Measurements from ENCODE around the gene LRPPRC. TPM values are rescaled to one million over a fixed set of nuclear protein-coding genes. Genes with fewer than 3 reads are reported as not detected.
A peak's percentile ranks its signal among the peaks of the same experiment; 100 is the strongest.
"Not testable (repeated sequence)": the region's sequence is repeated elsewhere in the genome, so short reads cannot be mapped to it uniquely, and the experiment has no call there.

Gene LRPPRC
- 76.8 and 80.3 TPM in 2 replicates for total RNA-seq
- polyA plus RNA-seq (2012), result 21.4 TPM

GRCh38 chr2:43995733-43996533 is at the start of gene LRPPRC:
Gene LRPPRC (minus strand): TSS chr2:43995989. CDS start chr2:43995947, 42 bp downstream.
- peak; percentile 98 for DNase-seq (ENCODE audit: low read depth)

GRCh38 chr2:44045061-44045460 is 49.3 kb upstream of the LRPPRC start:
- no peak for DNase-seq (ENCODE audit: low read depth)

GRCh38 chr2:44044281-44044720 is 48.5 kb upstream of the LRPPRC start:
- peak; percentile 88 for DNase-seq (ENCODE audit: low read depth)

GRCh38 chr2:44040365-44040764 is 44.6 kb upstream of the LRPPRC start:
- no peak for DNase-seq (ENCODE audit: low read depth)

GRCh38 chr2:44038277-44038676 is 42.5 kb upstream of the LRPPRC start:
- DNase-seq (ENCODE audit: low read depth), result no peak

- no peak for DNase-seq (ENCODE audit: low read depth)
These were observed 41.4 kb upstream of the LRPPRC start for GRCh38 chr2:44037221-44037620.

GRCh38 chr2:44033947-44034346 is 38.2 kb upstream of the LRPPRC start:
- no peak for DNase-seq (ENCODE audit: low read depth)

- DNase-seq (ENCODE audit: low read depth), result not testable (repeated sequence)
These were observed 31.3 kb upstream of the LRPPRC start for GRCh38 chr2:44027076-44027475.

GRCh38 chr2:44016282-44016681 is 20.5 kb upstream of the LRPPRC start:
- DNase-seq (ENCODE audit: low read depth), result peak; percentile 63

- DNase-seq (ENCODE audit: low read depth), result no peak
These were observed 19.4 kb upstream of the LRPPRC start for GRCh38 chr2:44015239-44015638.

- not testable (repeated sequence) for DNase-seq (ENCODE audit: low read depth)
These were observed 17.4 kb upstream of the LRPPRC start for GRCh38 chr2:44013205-44013604.

- DNase-seq (ENCODE audit: low read depth), result no peak
These were observed 14.5 kb upstream of the LRPPRC start for GRCh38 chr2:44010266-44010665.

- no peak for DNase-seq (ENCODE audit: low read depth)
These were observed 13.4 kb upstream of the LRPPRC start for GRCh38 chr2:44009136-44009735.

GRCh38 chr2:44005846-44006245 is 10.1 kb upstream of the LRPPRC start:
- no peak for DNase-seq (ENCODE audit: low read depth)

- DNase-seq (ENCODE audit: low read depth), result peak; percentile 59
These were observed 9.2 kb upstream of the LRPPRC start for GRCh38 chr2:44004735-44005602.

- DNase-seq (ENCODE audit: low read depth), result no peak
These were observed 5.9 kb upstream of the LRPPRC start for GRCh38 chr2:44001716-44002115.

GRCh38 chr2:43998263-43998662 is 2.5 kb upstream of the LRPPRC start:
- DNase-seq (ENCODE audit: low read depth), result no peak

- no peak for DNase-seq (ENCODE audit: low read depth)
These were observed 2.4 kb downstream of the LRPPRC start for GRCh38 chr2:43993437-43993836.

GRCh38 chr2:43989545-43989944 is 6.2 kb downstream of the LRPPRC start:
- DNase-seq (ENCODE audit: low read depth), result no peak

GRCh38 chr2:43986600-43986999 is 9.2 kb downstream of the LRPPRC start:
- DNase-seq (ENCODE audit: low read depth), result no peak

- DNase-seq (ENCODE audit: low read depth), result no peak
These were observed 10.4 kb downstream of the LRPPRC start for GRCh38 chr2:43985359-43985758.

GRCh38 chr2:43984533-43984932 is 11.3 kb downstream of the LRPPRC start:
- DNase-seq (ENCODE audit: low read depth), result no peak

Data from myocyte (in vitro differentiated cells).